Endothelial cell (in vitro differentiated cells): Measurements from ENCODE around the gene COL4A1. TPM values are rescaled to one million over a fixed set of nuclear protein-coding genes. Genes with fewer than 3 reads are reported as not detected.

Source experiments
- DNase-seq: peaks from one replicate; pipeline ENCODE4 v3.0.0; 2021; ENCODE audit warnings: low spot score
- H3K27ac Mint-ChIP-seq: one replicate; pipeline ENCODE4 v1.8.0; 2021; ENCODE audit warnings: mixed read lengths, inconsistent platforms; ENCODE audit not compliant: unreplicated experiment
- H3K27me3 Mint-ChIP-seq: one replicate; pipeline ENCODE4 v1.8.0; 2021; ENCODE audit warnings: mild to moderate bottlenecking, moderate library complexity, mixed read lengths, inconsistent platforms; ENCODE audit not compliant: unreplicated experiment
- H3K36me3 Mint-ChIP-seq: one replicate; pipeline ENCODE4 v1.8.0; 2021; ENCODE audit warnings: mild to moderate bottlenecking, low read depth, mixed read lengths, inconsistent platforms; ENCODE audit not compliant: unreplicated experiment
- H3K4me1 Mint-ChIP-seq: one replicate; pipeline ENCODE4 v1.8.0; 2021; ENCODE audit warnings: mild to moderate bottlenecking, mixed read lengths, inconsistent platforms; ENCODE audit not compliant: unreplicated experiment
- H3K4me3 Mint-ChIP-seq: one replicate; pipeline ENCODE4 v1.8.0; 2021; ENCODE audit warnings: mild to moderate bottlenecking, mixed read lengths, inconsistent platforms; ENCODE audit not compliant: unreplicated experiment
- H3K9me3 Mint-ChIP-seq: one replicate; pipeline ENCODE4 v1.8.0; 2021; ENCODE audit warnings: mixed read lengths, inconsistent platforms; ENCODE audit not compliant: unreplicated experiment
- CTCF ChIP-seq: fragments of 200-600 bp; sonication (generic); IDR thresholded peaks from one replicate; pipeline ENCODE4 v1.5.0; 2021; ENCODE audit warnings: antibody characterized with exemption; ENCODE audit not compliant: unreplicated experiment
- long read RNA-seq: library from polyadenylated mRNA; unstranded; transcript quantifications from one replicate; pipeline ENCODE4 v2.0.0, GENCODE V29; 2020; ENCODE audit not compliant: unreplicated experiment
- total RNA-seq: library from RNA; stranded (reverse); fragmentation: NEBNext Ultra II Directional; extraction: Animal tissue kit (Norgen Biotek cat#: 25700); gene quantifications from one replicate; pipeline ENCODE4 v1.2.1, GENCODE V29; 2021; ENCODE audit not compliant: unreplicated experiment

Gene COL4A1
- 2,720 TPM for total RNA-seq
- long read RNA-seq, full-length matches to known transcripts, result 11 of 280 reads
- long read RNA-seq, partial matches to known transcripts, result 260 of 280 reads
- long read RNA-seq, other reads (novel, unspliced or antisense), result 9 of 280 reads

DNA sequence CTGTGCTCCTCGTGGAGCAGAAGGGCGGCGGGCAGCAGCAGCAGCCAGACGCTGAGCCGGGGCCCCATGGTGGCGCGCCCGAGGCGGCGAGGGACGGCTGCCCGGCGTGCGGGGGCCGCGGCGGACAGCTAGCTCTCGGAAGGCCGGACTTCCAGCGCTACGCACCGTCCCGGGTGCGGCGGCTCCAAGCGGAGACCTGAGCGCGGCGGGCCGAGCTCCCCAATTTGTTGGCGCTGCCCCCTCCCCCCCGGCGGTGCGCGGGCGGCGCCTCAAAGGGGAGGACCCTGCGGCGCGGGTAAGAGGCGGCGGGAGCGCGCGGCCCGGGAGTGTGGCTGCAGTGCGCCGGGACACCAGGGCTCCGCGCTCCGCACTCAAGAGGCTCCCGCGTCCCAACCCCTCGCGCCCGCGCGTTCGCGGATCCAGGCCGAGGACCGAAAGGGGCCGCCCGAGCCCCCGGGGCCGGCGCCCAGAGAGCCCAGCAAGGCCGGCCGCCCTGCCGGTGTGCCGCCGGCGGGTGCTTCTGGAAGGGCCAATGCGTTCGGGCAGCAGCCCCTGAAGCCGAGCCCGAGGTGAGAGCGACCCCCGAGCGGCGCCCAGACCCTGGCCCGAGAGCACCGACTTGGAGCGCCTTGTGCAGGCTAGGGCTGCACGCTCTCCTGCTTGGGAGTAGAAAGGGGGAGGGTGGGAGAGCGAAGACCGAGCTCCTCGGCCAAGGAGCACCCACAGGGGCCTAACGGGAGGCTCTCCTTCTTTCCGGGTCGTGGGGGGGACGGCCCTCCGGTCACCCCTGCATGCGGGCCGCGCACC, at the start of gene COL4A1, which contains the start of gene COL4A2:
Gene COL4A1, minus strand, starts transcription at position 198 of the 807 bp plus-strand sequence. Its CDS starts 130 bp downstream, at position 68.
Gene COL4A2, plus strand, starts transcription at position 325 of the 807 bp plus-strand sequence. CDS start 620 bp downstream, outside the sequence.
- peak; percentile 79 for DNase-seq
- H3K4me3 Mint-ChIP-seq, result peak within 1 kb of the TSS; percentile 99
- H3K9me3 Mint-ChIP-seq, result no peaks in the 10 kb centered on the region
- peak within 1 kb of the TSS; percentile 92 for H3K27ac Mint-ChIP-seq
- no peak for TF ChIP-seq CTCF
- H3K36me3 Mint-ChIP-seq, result peaks cover 59% of the 10 kb centered on the region
- peaks cover 75% of the 10 kb centered on the region for H3K4me1 Mint-ChIP-seq
- peaks cover 17% of the 10 kb centered on the region for H3K27me3 Mint-ChIP-seq

DNA sequence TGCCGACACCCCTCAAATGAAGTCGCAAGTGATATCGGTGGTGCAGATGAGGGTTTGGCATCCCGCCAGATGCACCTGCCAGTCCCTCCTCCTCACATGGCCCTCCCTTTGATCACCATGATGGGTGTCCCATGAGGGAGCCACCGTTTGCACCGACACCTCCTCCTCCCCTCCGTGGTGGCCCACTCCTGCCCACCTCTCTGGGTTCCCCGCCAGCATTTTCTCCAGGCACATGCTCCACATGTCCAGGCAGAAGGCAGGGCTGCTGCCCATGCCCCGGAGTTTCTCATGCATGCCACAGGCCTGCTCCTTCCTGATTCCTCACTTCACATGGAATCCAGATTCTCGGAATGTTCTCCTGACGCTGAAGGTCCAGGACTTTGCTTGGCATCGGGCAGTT, 49.4 kb upstream of the COL4A1 start:
- Mint-ChIP-seq H3K27ac (no peak overlapping the region), H3K36me3 (peaks cover 62% of the 10 kb centered on the region), H3K4me1 (peaks cover 40% of the 10 kb centered on the region), H3K9me3 (no peaks in the 10 kb centered on the region), H3K4me3 (peak overlapping the region; percentile 51), H3K27me3 (peaks cover 15% of the 10 kb centered on the region)
- TF ChIP-seq CTCF, result no peak
- DNase-seq, result no peak

DNA sequence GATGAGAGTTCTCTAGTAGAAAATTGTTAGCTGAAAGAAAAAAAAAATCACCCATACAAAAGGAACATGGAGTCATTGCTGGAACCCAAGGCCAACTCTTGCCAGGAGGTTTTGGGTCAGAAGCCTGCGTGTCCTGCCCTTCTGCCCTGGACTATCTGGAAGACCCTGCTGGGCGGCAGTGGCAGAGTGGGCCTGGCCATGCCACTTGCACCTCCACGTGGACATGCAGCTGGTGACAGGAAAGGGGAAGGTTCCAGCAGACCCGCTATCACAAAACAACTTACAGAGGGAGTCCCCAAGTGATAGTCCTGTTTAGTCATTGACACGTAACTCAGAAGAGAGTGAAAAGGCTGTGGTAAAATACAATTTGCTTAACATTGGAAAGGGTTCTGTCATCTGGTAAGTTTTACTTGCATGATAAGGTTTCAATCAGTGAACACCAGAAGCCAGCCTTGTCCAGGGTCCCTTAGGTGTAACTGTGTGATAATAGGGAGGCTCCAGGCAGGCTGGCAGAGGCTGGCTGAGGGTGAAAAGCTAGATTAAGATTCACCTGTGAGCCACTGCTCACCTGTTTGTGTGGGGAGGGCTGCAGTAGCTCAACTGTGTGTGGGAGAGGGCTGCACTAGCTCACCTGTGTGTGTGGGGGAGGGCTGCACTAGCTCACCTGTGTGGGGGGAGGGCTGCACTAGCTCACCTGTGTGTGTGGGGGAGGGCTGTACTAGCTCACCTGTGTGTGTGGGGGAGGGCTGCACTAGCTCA, 47.9 kb upstream of the COL4A1 start:
- peaks cover 14% of the 10 kb centered on the region for H3K27me3 Mint-ChIP-seq
- H3K27ac Mint-ChIP-seq, result peak overlapping the region; percentile 64
- TF ChIP-seq CTCF, result no peak
- peaks cover 67% of the 10 kb centered on the region for H3K36me3 Mint-ChIP-seq
- no peaks in the 10 kb centered on the region for H3K9me3 Mint-ChIP-seq
- H3K4me1 Mint-ChIP-seq, result peaks cover 51% of the 10 kb centered on the region
- H3K4me3 Mint-ChIP-seq, result peak overlapping the region; percentile 24
- no peak for DNase-seq

DNA sequence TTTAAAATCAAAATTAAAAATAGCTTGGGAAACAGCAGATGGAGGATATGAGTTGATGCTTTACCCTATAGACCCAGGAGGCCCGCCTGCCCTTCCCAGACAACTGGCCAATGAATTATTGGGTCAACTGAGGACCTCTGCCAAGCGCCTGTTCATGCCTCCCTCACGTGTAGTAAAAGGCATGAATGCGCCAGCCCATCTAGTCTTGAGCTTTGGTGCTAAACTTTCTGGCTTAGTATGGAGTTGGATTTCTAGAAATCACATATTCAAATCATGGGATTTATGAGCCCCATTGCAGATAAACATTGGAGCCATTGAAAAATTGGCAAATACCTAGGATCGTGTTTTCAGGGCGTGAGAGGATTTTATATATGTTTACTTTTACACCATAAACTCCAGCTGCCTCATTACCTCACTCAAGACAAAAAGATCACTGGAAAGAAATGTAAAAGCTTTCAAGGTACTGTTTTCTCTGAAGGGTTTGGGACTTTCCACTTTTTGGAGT, 47.2 kb upstream of the COL4A1 start:
- Mint-ChIP-seq H3K9me3 (no peaks in the 10 kb centered on the region), H3K27ac (no peak overlapping the region), H3K4me1 (peaks cover 51% of the 10 kb centered on the region), H3K27me3 (peaks cover 14% of the 10 kb centered on the region), H3K36me3 (peaks cover 62% of the 10 kb centered on the region), H3K4me3 (no peak overlapping the region)
- DNase-seq, result no peak
- TF ChIP-seq CTCF, result no peak
